HCT116 (cell line): ENCODE results near the gene MACF1. TPM values are rescaled to one million over a fixed set of nuclear protein-coding genes. Genes with fewer than 3 reads are reported as not detected.

Experiments used
- ATAC-seq: fragments of 200-7000 bp; cut with Tn5 transposase; 2 replicates; pipeline ENCODE4 v1.9.1; 2020; ENCODE audit warnings: mild to moderate bottlenecking, moderate library complexity
- BruUV-seq: library from RNA; stranded (reverse); fragments of 400-500 nt; replicated peaks from 2 replicates; lab custom pipeline; 2021; lab: Mats Ljungman, UMichigan
- CTCF ChIA-PET: fragments of 300-600 bp; sonication (Branson Sonifier 250); formaldehyde crosslinking; loops from one replicate; lab custom pipeline; 2021; ENCODE audit warnings: antibody characterized with exemption; lab: Charles Lee
- POLR2A ChIA-PET: fragments of 300-600, 350-600 bp; sonication (Branson Sonifier 250); formaldehyde crosslinking; loops from one replicate; lab custom pipeline; 2021; ENCODE audit warnings: antibody characterized with exemption; lab: Charles Lee
- RAD21 ChIA-PET, 2 experiments: fragments of 300-600 bp; sonication (Branson Sonifier 250); formaldehyde crosslinking; loops; one replicate each; lab custom pipeline; 2023; ENCODE audit warnings: low total read pairs in 2 of 2; ENCODE audit not compliant: uncharacterized antibody in 2 of 2, unreplicated experiment in 2 of 2, low non-redundant PET in 1 of 2; lab: Charles Lee
- DNase-seq: peaks from one replicate; pipeline ENCODE4 v3.0.0-alpha.2; 2010; ENCODE audit warnings: low read depth, low spot score
- H2AFZ ChIP-seq: fragments of 200-600 bp; shearing (Covaris generic), sonication (generic); 2 replicates; pipeline ENCODE4 v1.6.1; 2017; ENCODE audit warnings: low read depth, mixed run types, mixed read lengths, antibody characterized with exemption, low read length; ENCODE audit not compliant: poor library complexity, severe bottlenecking
- H3K27ac ChIP-seq: 2 replicates; pipeline ENCODE4 v1.5.1; 2012; ENCODE audit warnings: low read depth, low read length
- H3K27me3 ChIP-seq: fragments of 200-600 bp; sonication (generic); 2 replicates; pipeline ENCODE4 v1.6.1; 2016; ENCODE audit warnings: mixed run types, low read length, mixed read lengths; ENCODE audit not compliant: insufficient read depth
- H3K36me3 ChIP-seq, 2 experiments: fragments of 200-500 bp in 1 of 2; fragments of 200-600 bp in 1 of 2; sonication (Bioruptor generic) in 1 of 2; sonication (generic) in 1 of 2; 2 replicates each; pipeline versions ENCODE4 v1.5.1 to v1.6.1; 2014 to 2016; ENCODE audit warnings: low read length in 2 of 2, inconsistent platforms in 1 of 2, mixed read lengths in 1 of 2, mixed run types in 1 of 2; ENCODE audit not compliant: insufficient read depth in 2 of 2, control insufficient read depth in 1 of 2
- H3K4me1 ChIP-seq, 2 experiments: fragments of 200-600 bp in 1 of 2; sonication (generic) in 1 of 2; 2 replicates each; pipeline versions ENCODE4 v1.5.1 to v1.6.1; 2012 to 2017; ENCODE audit warnings: low read length in 2 of 2, inconsistent platforms in 1 of 2, mild to moderate bottlenecking in 1 of 2, mixed read lengths in 1 of 2, mixed run types in 1 of 2, moderate library complexity in 1 of 2; ENCODE audit not compliant: insufficient read depth in 2 of 2, control insufficient read depth in 1 of 2
- H3K4me2 ChIP-seq: fragments of 200-600 bp; sonication (generic); 2 replicates; pipeline ENCODE4 v1.6.1; 2017; ENCODE audit warnings: mixed run types, low read length, mixed read lengths
- H3K4me3 ChIP-seq, 2 experiments: fragments of 200-600 bp in 1 of 2; sonication (generic) in 1 of 2; replicated peaks in 1 of 2; 2 replicates each; pipeline ENCODE4 v1.5.1; 2011 to 2016; ENCODE audit warnings: low read length in 2 of 2, control low read depth in 1 of 2, low read depth in 1 of 2, mild to moderate bottlenecking in 1 of 2, mixed read lengths in 1 of 2, mixed run types in 1 of 2
- H3K79me2 ChIP-seq: fragments of 200-600 bp; sonication (generic); 2 replicates; pipeline ENCODE4 v1.6.1; 2017; ENCODE audit warnings: mild to moderate bottlenecking, mixed run types, low read length, moderate library complexity, mixed read lengths; ENCODE audit not compliant: insufficient read depth
- H3K9ac ChIP-seq: fragments of 200-600 bp; sonication (generic); 2 replicates; pipeline ENCODE4 v1.6.1; 2016; ENCODE audit warnings: low read length, mixed read lengths
- H3K9me2 ChIP-seq: fragments of 200-600 bp; sonication (generic), shearing (Covaris generic); 2 replicates; pipeline ENCODE4 v1.6.1; 2017; ENCODE audit warnings: mixed run types, mild to moderate bottlenecking, moderate library complexity; ENCODE audit not compliant: insufficient read depth
- H3K9me3 ChIP-seq, 2 experiments: fragments of 200-500 bp in 1 of 2; fragments of 200-600 bp in 1 of 2; sonication (Bioruptor generic) in 1 of 2; sonication (generic) in 1 of 2; 2 replicates each; pipeline ENCODE4 v1.6.1; 2014 to 2017; ENCODE audit warnings: low read length in 2 of 2, mixed read lengths in 2 of 2, inconsistent platforms in 1 of 2, low read depth in 1 of 2, mild to moderate bottlenecking in 1 of 2, mixed run types in 1 of 2, moderate library complexity in 1 of 2; ENCODE audit not compliant: control insufficient read depth in 1 of 2, insufficient read depth in 1 of 2
- H4K20me1 ChIP-seq: fragments of 200-600 bp; sonication (generic), shearing (Covaris generic); 2 replicates; pipeline ENCODE4 v1.6.1; 2017; ENCODE audit warnings: mixed run types, mild to moderate bottlenecking, moderate library complexity; ENCODE audit not compliant: insufficient read depth
- CBX3 ChIP-seq: IDR thresholded peaks from 2 replicates; pipeline ENCODE4 v1.6.1; 2012; ENCODE audit warnings: low read depth
- CEBPB ChIP-seq: IDR thresholded peaks from 2 replicates; pipeline ENCODE4 v1.6.1; 2012; ENCODE audit warnings: low read depth
- CTCF ChIP-seq, 3 experiments: fragments of 200-600 bp in 1 of 3; sonication (generic) in 1 of 3; IDR thresholded peaks in 2 of 3; conservative IDR thresholded peaks in 1 of 3; 2 replicates each; pipeline ENCODE4 v1.5.1; 2012 to 2017; ENCODE audit warnings: low read depth in 2 of 3, low read length in 2 of 3, antibody characterized with exemption in 1 of 3, borderline replicate concordance in 1 of 3, control low read depth in 1 of 3, mild to moderate bottlenecking in 1 of 3, mixed read lengths in 1 of 3, mixed run types in 1 of 3, moderate library complexity in 1 of 3; ENCODE audit not compliant: insufficient read depth in 1 of 3
- EGR1 ChIP-seq: IDR thresholded peaks from 2 replicates; pipeline ENCODE4 v1.6.1; 2012; ENCODE audit warnings: low read depth
- ELF1 ChIP-seq: IDR thresholded peaks from 2 replicates; pipeline ENCODE4 v1.6.1; 2012; ENCODE audit warnings: low read depth, borderline replicate concordance
- EZH2 ChIP-seq: fragments of 200-600 bp; sonication (generic); IDR thresholded peaks from 2 replicates; pipeline ENCODE4 v1.6.1; 2017; ENCODE audit warnings: antibody characterized with exemption, mixed run types
- EZH2phosphoT487 ChIP-seq: fragments of 200-600 bp; IDR thresholded peaks from 2 replicates; pipeline ENCODE4 v1.6.1; 2018; ENCODE audit warnings: antibody characterized with exemption, borderline replicate concordance
- JUND ChIP-seq: IDR thresholded peaks from 2 replicates; pipeline ENCODE4 v1.6.1; 2012
- POLR2A ChIP-seq: IDR thresholded peaks from 2 replicates; pipeline ENCODE4 v1.7.0; 2011; ENCODE audit warnings: borderline replicate concordance; ENCODE audit not compliant: insufficient read depth, insufficient read length; ENCODE audit errors: extremely low read depth
- POLR2AphosphoS5 ChIP-seq: IDR thresholded peaks from 2 replicates; pipeline ENCODE4 v1.6.1; 2011; ENCODE audit warnings: mild to moderate bottlenecking, low read depth, low read length, moderate library complexity
- SIN3A ChIP-seq: IDR thresholded peaks from 2 replicates; pipeline ENCODE4 v1.6.1; 2012; ENCODE audit warnings: low read depth
- SP1 ChIP-seq: IDR thresholded peaks from 2 replicates; pipeline ENCODE4 v1.6.1; 2012; ENCODE audit warnings: low read depth
- TCF7L2 ChIP-seq: IDR thresholded peaks from 2 replicates; pipeline ENCODE4 v1.7.0; 2011; ENCODE audit warnings: borderline replicate concordance, inconsistent platforms; ENCODE audit not compliant: insufficient read depth, insufficient read length; ENCODE audit errors: extremely low read depth
- YY1 ChIP-seq: IDR thresholded peaks from 2 replicates; pipeline ENCODE4 v1.6.1; 2011; ENCODE audit warnings: low read length, low read depth, moderate library complexity, mild to moderate bottlenecking; ENCODE audit not compliant: insufficient replicate concordance; ENCODE audit errors: extremely low read depth
- ZFX ChIP-seq: fragments of 450-650 bp; IDR thresholded peaks from 2 replicates; pipeline ENCODE4 v1.6.1; 2017
- ZNF274 ChIP-seq: fragments of 200-500 bp; sonication (Bioruptor generic); IDR thresholded peaks from 2 replicates; pipeline ENCODE4 v1.6.1; 2014; ENCODE audit warnings: mild to moderate bottlenecking, low read depth, low read length, inconsistent platforms
- intact Hi-C: fragments of 100-400 bp; cut with micrococcal nuclease; formaldehyde crosslinking; loops from 2 replicates; pipeline ENCODE4 v1.10.0; 2022
- total RNA-seq: library from RNA; stranded (reverse); gene quantifications from one replicate; pipeline ENCODE4 v1.2.1, GENCODE V29; 2021; ENCODE audit not compliant: unreplicated experiment
- TF ChIP-seq, protein P1 (sequence below): IDR thresholded peaks from 2 replicates; pipeline ENCODE4 v1.6.1; 2012
- TF ChIP-seq, protein P2 (sequence below): IDR thresholded peaks from 2 replicates; pipeline ENCODE4 v1.6.1; 2012; ENCODE audit warnings: low read depth
- TF ChIP-seq, protein P3 (sequence below): IDR thresholded peaks from 2 replicates; pipeline ENCODE4 v1.6.1; 2011; ENCODE audit warnings: mild to moderate bottlenecking, low read length, moderate library complexity; ENCODE audit not compliant: insufficient replicate concordance; ENCODE audit errors: extremely low read depth

Gene MACF1
- total RNA-seq, 1 experiment from 2014 or later: 146 TPM

DNA sequence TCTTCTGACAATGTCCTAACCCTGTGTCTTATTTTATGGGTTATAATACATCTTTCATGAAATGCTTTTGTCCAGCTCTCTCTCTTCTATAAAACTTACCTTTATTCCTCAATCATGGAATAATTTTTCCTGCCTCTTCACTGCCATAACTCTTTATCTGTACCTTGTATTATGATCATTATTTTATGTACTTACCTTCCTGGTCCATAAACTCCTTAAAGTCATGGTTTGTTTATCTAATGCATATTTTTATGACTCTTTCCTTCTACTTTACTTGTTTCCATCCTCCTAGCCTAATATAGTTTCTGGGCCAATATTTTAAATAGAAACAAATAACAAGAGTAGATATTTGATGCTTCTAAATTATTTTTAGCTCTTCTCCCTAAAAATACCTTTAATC, 221.1 kb downstream of the MACF1 start:
- Histone ChIP-seq H3K4me3 (no peak overlapping the region), H4K20me1 (no peaks in the 10 kb centered on the region), H3K4me1 (no peaks in the 10 kb centered on the region), H3K79me2 (no peaks in the 10 kb centered on the region), H3K27me3 (no peaks in the 10 kb centered on the region), H3K27ac (no peak overlapping the region), H3K9me3 (no peaks in the 10 kb centered on the region), H2AFZ (no peak overlapping the region), H3K36me3 (peaks cover 11 to 47% of the 10 kb centered on the region in 2 experiments), H3K4me2 (no peak overlapping the region), H3K9ac (no peak overlapping the region), H3K9me2 (no peaks in the 10 kb centered on the region)
- intact Hi-C loops: no loop called here
- TF ChIP-seq ZFX (no peak), POLR2A (no peak), SP1 (no peak), SIN3A (no peak), EZH2 (no peak), YY1 (no peak), ELF1 (no peak), ZNF274 (no peak), POLR2AphosphoS5 (no peak), EGR1 (no peak), CEBPB (no peak), CBX3 (no peak), JUND (no peak), CTCF (IDR thresholded peaks at IDR 0.05 in 2 of 3, conservative IDR thresholded peaks at IDR 0.05 in 1 of 3; ENCODE audit: borderline replicate concordance in 1 of 3, insufficient read depth in 1 of 3, low read depth in 2 of 3, low read length in 2 of 3) (no peak), EZH2phosphoT487 (no peak), TCF7L2 (no peak)
- TF ChIP-seq, protein P1, sequence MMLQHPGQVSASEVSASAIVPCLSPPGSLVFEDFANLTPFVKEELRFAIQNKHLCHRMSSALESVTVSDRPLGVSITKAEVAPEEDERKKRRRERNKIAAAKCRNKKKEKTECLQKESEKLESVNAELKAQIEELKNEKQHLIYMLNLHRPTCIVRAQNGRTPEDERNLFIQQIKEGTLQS: no peak
- TF ChIP-seq, protein P2, sequence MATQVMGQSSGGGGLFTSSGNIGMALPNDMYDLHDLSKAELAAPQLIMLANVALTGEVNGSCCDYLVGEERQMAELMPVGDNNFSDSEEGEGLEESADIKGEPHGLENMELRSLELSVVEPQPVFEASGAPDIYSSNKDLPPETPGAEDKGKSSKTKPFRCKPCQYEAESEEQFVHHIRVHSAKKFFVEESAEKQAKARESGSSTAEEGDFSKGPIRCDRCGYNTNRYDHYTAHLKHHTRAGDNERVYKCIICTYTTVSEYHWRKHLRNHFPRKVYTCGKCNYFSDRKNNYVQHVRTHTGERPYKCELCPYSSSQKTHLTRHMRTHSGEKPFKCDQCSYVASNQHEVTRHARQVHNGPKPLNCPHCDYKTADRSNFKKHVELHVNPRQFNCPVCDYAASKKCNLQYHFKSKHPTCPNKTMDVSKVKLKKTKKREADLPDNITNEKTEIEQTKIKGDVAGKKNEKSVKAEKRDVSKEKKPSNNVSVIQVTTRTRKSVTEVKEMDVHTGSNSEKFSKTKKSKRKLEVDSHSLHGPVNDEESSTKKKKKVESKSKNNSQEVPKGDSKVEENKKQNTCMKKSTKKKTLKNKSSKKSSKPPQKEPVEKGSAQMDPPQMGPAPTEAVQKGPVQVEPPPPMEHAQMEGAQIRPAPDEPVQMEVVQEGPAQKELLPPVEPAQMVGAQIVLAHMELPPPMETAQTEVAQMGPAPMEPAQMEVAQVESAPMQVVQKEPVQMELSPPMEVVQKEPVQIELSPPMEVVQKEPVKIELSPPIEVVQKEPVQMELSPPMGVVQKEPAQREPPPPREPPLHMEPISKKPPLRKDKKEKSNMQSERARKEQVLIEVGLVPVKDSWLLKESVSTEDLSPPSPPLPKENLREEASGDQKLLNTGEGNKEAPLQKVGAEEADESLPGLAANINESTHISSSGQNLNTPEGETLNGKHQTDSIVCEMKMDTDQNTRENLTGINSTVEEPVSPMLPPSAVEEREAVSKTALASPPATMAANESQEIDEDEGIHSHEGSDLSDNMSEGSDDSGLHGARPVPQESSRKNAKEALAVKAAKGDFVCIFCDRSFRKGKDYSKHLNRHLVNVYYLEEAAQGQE: no peak
- TF ChIP-seq, protein P3, sequence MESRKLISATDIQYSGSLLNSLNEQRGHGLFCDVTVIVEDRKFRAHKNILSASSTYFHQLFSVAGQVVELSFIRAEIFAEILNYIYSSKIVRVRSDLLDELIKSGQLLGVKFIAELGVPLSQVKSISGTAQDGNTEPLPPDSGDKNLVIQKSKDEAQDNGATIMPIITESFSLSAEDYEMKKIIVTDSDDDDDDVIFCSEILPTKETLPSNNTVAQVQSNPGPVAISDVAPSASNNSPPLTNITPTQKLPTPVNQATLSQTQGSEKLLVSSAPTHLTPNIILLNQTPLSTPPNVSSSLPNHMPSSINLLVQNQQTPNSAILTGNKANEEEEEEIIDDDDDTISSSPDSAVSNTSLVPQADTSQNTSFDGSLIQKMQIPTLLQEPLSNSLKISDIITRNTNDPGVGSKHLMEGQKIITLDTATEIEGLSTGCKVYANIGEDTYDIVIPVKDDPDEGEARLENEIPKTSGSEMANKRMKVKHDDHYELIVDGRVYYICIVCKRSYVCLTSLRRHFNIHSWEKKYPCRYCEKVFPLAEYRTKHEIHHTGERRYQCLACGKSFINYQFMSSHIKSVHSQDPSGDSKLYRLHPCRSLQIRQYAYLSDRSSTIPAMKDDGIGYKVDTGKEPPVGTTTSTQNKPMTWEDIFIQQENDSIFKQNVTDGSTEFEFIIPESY: no peak
- no peak for DNase-seq
- ChIA-PET RAD21 (no interaction called here), POLR2A (no interaction called here), CTCF (no interaction called here)
- no peak for ATAC-seq
- no TSS peak for BruUV-seq
